OCI-LY7 (cell line): ENCODE results near the gene HORMAD2. TPM values are rescaled to one million over a fixed set of nuclear protein-coding genes. Genes with fewer than 3 reads are reported as not detected.

ENCODE experiments used
- BruUV-seq: library from RNA; stranded (reverse); fragments of 400-500 nt; replicated peaks from 2 replicates; lab custom pipeline; 2021; lab: Mats Ljungman, UMichigan
- CTCF ChIA-PET: fragments of 300-600 bp; sonication (Branson Sonifier 250); formaldehyde crosslinking; loops from one replicate; lab custom pipeline; 2022; ENCODE audit warnings: antibody characterized with exemption; ENCODE audit not compliant: unreplicated experiment; lab: Charles Lee
- POLR2A ChIA-PET: fragments of 300-600 bp; sonication (Branson Sonifier 250); formaldehyde crosslinking; loops from one replicate; lab custom pipeline; 2022; ENCODE audit warnings: antibody characterized with exemption; lab: Charles Lee
- DNase-seq: peaks from one replicate; pipeline ENCODE4 v3.0.0-alpha.2; 2015; ENCODE audit warnings: low spot score
- H2AFZ ChIP-seq: fragments of 200-600 bp; sonication (generic), shearing (Covaris generic); 2 replicates; pipeline ENCODE4 v1.6.1; 2014; ENCODE audit warnings: mild to moderate bottlenecking, antibody characterized with exemption, low read length, moderate library complexity
- H3K27ac ChIP-seq: fragments of 200-600 bp; sonication (generic); 2 replicates; pipeline ENCODE4 v1.5.1; 2014; ENCODE audit warnings: mixed run types, low read depth, mild to moderate bottlenecking, moderate library complexity, low read length, inconsistent platforms; ENCODE audit not compliant: poor library complexity, severe bottlenecking
- H3K36me3 ChIP-seq: fragments of 200-600 bp; sonication (generic); 2 replicates; pipeline ENCODE4 v1.6.1; 2014; ENCODE audit warnings: mild to moderate bottlenecking, antibody characterized with exemption, low read length, moderate library complexity, mixed read lengths; ENCODE audit not compliant: insufficient read depth
- H3K4me1 ChIP-seq: fragments of 200-600 bp; sonication (generic); 2 replicates; pipeline ENCODE4 v1.5.1; 2014; ENCODE audit warnings: mild to moderate bottlenecking, low read length; ENCODE audit not compliant: insufficient read depth, poor library complexity, severe bottlenecking
- H3K4me2 ChIP-seq: fragments of 200-600 bp; sonication (generic); 2 replicates; pipeline ENCODE4 v1.6.1; 2014; ENCODE audit warnings: mild to moderate bottlenecking, low read length
- H3K4me3 ChIP-seq: fragments of 200-600 bp; sonication (generic); 2 replicates; pipeline ENCODE4 v1.5.1; 2014; ENCODE audit warnings: mild to moderate bottlenecking, low read depth, low read length; ENCODE audit not compliant: poor library complexity, severe bottlenecking
- H3K79me2 ChIP-seq: fragments of 200-600 bp; sonication (generic); 2 replicates; pipeline ENCODE4 v1.6.1; 2016; ENCODE audit warnings: low read depth, mild to moderate bottlenecking, low read length, moderate library complexity, mixed read lengths; ENCODE audit not compliant: insufficient read depth
- H3K9me2 ChIP-seq: fragments of 200-600 bp; sonication (generic); 2 replicates; pipeline ENCODE4 v1.6.1; 2016; ENCODE audit warnings: mild to moderate bottlenecking, low read length, mixed read lengths; ENCODE audit not compliant: insufficient read depth
- H3K9me3 ChIP-seq: fragments of 200-600 bp; sonication (generic); 2 replicates; pipeline ENCODE4 v1.6.1; 2014; ENCODE audit warnings: mild to moderate bottlenecking, mixed run types, low read length, mixed read lengths
- H4K20me1 ChIP-seq: fragments of 200-600 bp; sonication (generic); 2 replicates; pipeline ENCODE4 v1.6.1; 2014; ENCODE audit warnings: mild to moderate bottlenecking, antibody characterized with exemption, low read length, moderate library complexity, mixed read lengths; ENCODE audit not compliant: insufficient read depth
- EZH2phosphoT487 ChIP-seq: fragments of 200-600 bp; sonication (generic); IDR thresholded peaks from 2 replicates; pipeline ENCODE4 v1.6.1; 2018; ENCODE audit warnings: low read depth, borderline replicate concordance, mild to moderate bottlenecking, mixed run types, antibody characterized with exemption, low read length, moderate library complexity, mixed read lengths
- intact Hi-C: fragments of 100-400 bp; cut with micrococcal nuclease; formaldehyde crosslinking; loops from one replicate; pipeline ENCODE4 v1.10.0; 2022; ENCODE audit not compliant: unreplicated experiment
- total RNA-seq, 2 experiments: library from RNA; depleted of rRNA in 1 of 2; stranded (reverse); fragments of >200 nt in 1 of 2; shearing (Covaris generic) in 1 of 2; gene quantifications; 2 replicates each; pipeline ENCODE4 v1.2.3, GENCODE V29; 2014 to 2022
- TF ChIP-seq, protein P1 (sequence below): fragments of 200-600 bp; sonication (generic); conservative IDR thresholded peaks from 2 replicates; pipeline ENCODE4 v1.5.1; 2014; ENCODE audit warnings: mild to moderate bottlenecking, antibody characterized with exemption, low read length, moderate library complexity, mixed read lengths

Gene HORMAD2
- total RNA-seq, 2 experiments from 2014 or later, result not detected

GRCh38 chr22:30077279-30077880, 2.9 kb upstream of the HORMAD2 start:
- no TSS peak for BruUV-seq
- no peak for DNase-seq

GRCh38 chr22:30078320-30079311, 1.6 kb upstream of the HORMAD2 start:
- Histone ChIP-seq H3K9me2 (no peaks in the 10 kb centered on the region), H3K4me3 (no peak overlapping the region), H3K79me2 (no peaks in the 10 kb centered on the region), H4K20me1 (no peaks in the 10 kb centered on the region), H3K27ac (no peak overlapping the region), H3K4me1 (no peaks in the 10 kb centered on the region), H2AFZ (no peak overlapping the region), H3K9me3 (no peaks in the 10 kb centered on the region), H3K36me3 (no peaks in the 10 kb centered on the region), H3K4me2 (no peak overlapping the region)
- no peak for DNase-seq
- TF ChIP-seq, protein P1, sequence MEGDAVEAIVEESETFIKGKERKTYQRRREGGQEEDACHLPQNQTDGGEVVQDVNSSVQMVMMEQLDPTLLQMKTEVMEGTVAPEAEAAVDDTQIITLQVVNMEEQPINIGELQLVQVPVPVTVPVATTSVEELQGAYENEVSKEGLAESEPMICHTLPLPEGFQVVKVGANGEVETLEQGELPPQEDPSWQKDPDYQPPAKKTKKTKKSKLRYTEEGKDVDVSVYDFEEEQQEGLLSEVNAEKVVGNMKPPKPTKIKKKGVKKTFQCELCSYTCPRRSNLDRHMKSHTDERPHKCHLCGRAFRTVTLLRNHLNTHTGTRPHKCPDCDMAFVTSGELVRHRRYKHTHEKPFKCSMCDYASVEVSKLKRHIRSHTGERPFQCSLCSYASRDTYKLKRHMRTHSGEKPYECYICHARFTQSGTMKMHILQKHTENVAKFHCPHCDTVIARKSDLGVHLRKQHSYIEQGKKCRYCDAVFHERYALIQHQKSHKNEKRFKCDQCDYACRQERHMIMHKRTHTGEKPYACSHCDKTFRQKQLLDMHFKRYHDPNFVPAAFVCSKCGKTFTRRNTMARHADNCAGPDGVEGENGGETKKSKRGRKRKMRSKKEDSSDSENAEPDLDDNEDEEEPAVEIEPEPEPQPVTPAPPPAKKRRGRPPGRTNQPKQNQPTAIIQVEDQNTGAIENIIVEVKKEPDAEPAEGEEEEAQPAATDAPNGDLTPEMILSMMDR, result no peak
- TF ChIP-seq EZH2phosphoT487, result no peak
- intact Hi-C loops, result no loop called here
- POLR2A ChIA-PET, result no interaction called here
- BruUV-seq, result no TSS peak
- CTCF ChIA-PET, result no interaction called here

More at GRCh38 chr22:30077279-30077880, 2.9 kb upstream of the HORMAD2 start:
- H3K4me2 ChIP-seq, result no peak overlapping the region
- H3K4me3 ChIP-seq, result no peak overlapping the region
- no peaks in the 10 kb centered on the region for H3K9me2 ChIP-seq
- TF ChIP-seq EZH2phosphoT487, result no peak
- TF ChIP-seq, protein P1, result no peak
- intact Hi-C loops, result no loop called here
- CTCF ChIA-PET, result no interaction called here
- H2AFZ ChIP-seq, result no peak overlapping the region
- H3K4me1 ChIP-seq, result no peaks in the 10 kb centered on the region
- no peaks in the 10 kb centered on the region for H4K20me1 ChIP-seq
- POLR2A ChIA-PET, result interaction anchor here (0.9 kb wide), 1 partner anchor 10 kb away, joined by 3 read pairs; no protein-coding TSS in a partner anchor
- no peaks in the 10 kb centered on the region for H3K9me3 ChIP-seq
- no peaks in the 10 kb centered on the region for H3K36me3 ChIP-seq
- no peaks in the 10 kb centered on the region for H3K79me2 ChIP-seq
- no peak overlapping the region for H3K27ac ChIP-seq
